ENCODE data around the gene VWC2L. TPM values are rescaled to one million over a fixed set of nuclear protein-coding genes. Genes with fewer than 3 reads are reported as not detected.

Gene VWC2L
- total RNA-seq, 2 donors from 2014 or later: not detected

DNA sequence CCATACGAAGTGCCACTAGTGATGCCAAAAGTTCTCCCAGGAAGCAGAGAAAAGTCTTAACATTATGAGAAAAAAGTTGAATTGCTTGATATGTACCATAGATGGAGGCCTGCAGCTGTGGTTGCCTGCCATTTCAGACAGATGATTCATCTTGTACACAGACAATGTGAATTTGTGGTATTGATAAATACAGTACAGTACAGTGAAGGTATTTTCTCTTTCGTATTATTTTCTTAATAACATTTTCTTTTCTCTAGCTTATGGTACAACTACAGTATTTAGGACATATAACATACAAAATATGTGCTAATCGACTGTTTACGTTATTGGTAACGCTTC lies 33.6 kb upstream of the VWC2L start:
- Histone ChIP-seq H3K27ac (no peak overlapping the region), H3K27me3 (no peaks in the 10 kb centered on the region), H3K4me1 (no peaks in the 10 kb centered on the region), H3K9me3 (no peaks in the 10 kb centered on the region), H3K4me3 (no peak overlapping the region), H3K9ac (ENCODE audit: low read depth in 2 of 2, low read length in 2 of 2) (no peak overlapping the region), H3K36me3 (no peaks in the 10 kb centered on the region)
- intact Hi-C loops (cut with DNase I): no loop called here
- no peak for DNase-seq
- no peak for TF ChIP-seq CTCF (IDR thresholded peaks at IDR 0.05)

DNA sequence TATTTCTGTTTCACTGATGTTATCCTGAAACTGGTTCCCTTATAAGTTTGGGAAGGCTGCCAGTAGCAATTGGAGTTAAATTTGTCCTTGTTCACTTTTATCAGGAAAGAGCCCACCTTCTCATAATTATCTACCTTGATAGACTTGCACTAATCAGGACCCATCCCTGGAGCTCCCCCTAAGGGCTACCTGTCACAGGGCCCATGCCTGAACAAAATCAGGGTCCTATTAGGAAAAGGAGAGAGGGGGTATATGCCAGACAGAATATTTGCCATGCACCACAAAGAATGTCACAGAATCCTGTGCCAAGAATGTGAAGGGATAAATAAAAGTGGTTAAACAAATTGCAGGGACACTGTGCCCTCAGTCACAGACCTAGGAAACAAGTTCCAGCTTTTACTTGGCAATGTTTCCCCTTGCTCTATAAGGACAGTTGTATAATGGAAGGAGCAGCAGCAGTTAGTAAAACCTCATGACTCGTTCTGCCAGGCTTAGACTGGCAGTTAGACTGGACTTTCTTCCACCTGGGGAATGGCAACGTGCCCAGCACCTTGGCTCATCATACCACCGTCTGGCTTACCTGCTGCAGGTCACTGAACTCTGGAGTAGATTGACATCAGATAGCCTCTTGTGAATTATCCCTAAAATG lies 32.3 kb upstream of the VWC2L start:
- no peak overlapping the region for H3K4me3 ChIP-seq
- no peak for DNase-seq
- H3K9me3 ChIP-seq: no peaks in the 10 kb centered on the region
- intact Hi-C loops (cut with DNase I): no loop called here
- no peaks in the 10 kb centered on the region for H3K4me1 ChIP-seq
- H3K27ac ChIP-seq: no peak overlapping the region
- H3K36me3 ChIP-seq: no peaks in the 10 kb centered on the region
- no peaks in the 10 kb centered on the region for H3K27me3 ChIP-seq
- no peak for TF ChIP-seq CTCF (IDR thresholded peaks at IDR 0.05)
- H3K9ac ChIP-seq (ENCODE audit: low read depth in 2 of 2, low read length in 2 of 2): no peak overlapping the region

DNA sequence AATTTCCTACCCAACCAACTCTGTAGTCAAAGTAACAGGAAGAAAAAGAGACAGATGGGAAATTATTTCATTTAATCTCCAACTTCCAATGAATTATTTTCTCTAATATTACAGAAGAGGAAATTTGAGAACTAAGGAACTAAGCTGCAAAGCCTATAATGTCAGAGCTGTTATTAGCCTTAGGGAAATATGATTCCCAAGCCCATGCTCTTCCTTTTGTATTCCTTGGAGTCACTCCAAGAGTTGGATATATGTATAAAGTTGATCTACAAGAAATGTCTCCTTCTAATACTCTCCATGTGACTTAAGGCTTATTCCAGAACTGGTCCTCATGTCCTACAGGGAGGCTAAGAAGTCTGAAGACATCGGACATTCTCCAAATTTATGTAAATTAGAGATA lies 31.6 kb upstream of the VWC2L start:
- intact Hi-C loops (cut with DNase I): no loop called here
- H3K36me3 ChIP-seq: no peaks in the 10 kb centered on the region
- no peak for TF ChIP-seq CTCF (IDR thresholded peaks at IDR 0.05)

DNA sequence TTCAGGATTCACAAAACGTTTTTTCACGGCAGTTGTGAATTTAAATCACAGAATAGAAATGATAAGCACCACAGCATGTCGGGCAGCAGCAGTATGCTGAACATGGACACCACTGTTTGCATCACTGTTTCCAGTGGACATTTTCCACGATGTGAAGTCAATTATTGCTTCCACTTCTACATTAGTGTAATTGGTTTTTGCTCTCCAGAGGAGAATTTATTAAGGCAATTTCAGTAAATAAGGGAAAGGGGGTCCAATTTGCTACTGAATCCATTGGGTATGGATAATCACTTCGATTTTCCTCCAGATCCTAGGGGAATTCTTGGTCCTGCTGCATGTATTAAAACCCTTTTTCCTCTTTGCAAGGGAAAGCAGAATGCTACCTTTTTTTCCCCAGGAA lies 30.2 kb upstream of the VWC2L start:
- H3K36me3 ChIP-seq: no peaks in the 10 kb centered on the region
- no peak overlapping the region for H3K9ac ChIP-seq (ENCODE audit: low read depth in 2 of 2, low read length in 2 of 2)
- no peak for TF ChIP-seq CTCF (IDR thresholded peaks at IDR 0.05)
- intact Hi-C loops (cut with DNase I): no loop called here
- no peaks in the 10 kb centered on the region for H3K4me1 ChIP-seq
- no peaks in the 10 kb centered on the region for H3K27me3 ChIP-seq
- H3K9me3 ChIP-seq: no peaks in the 10 kb centered on the region
- no peak for DNase-seq
- no peak overlapping the region for H3K27ac ChIP-seq
- H3K4me3 ChIP-seq: no peak overlapping the region

More for the DNA sequence above, 31.6 kb upstream of the VWC2L start:
- H3K4me1 ChIP-seq: no peaks in the 10 kb centered on the region
- DNase-seq: no peak
- H3K27ac ChIP-seq: no peak overlapping the region
- H3K4me3 ChIP-seq: no peak overlapping the region
- no peak overlapping the region for H3K9ac ChIP-seq (ENCODE audit: low read depth in 2 of 2, low read length in 2 of 2)
- H3K9me3 ChIP-seq: no peaks in the 10 kb centered on the region
- no peaks in the 10 kb centered on the region for H3K27me3 ChIP-seq

GRCh38 chr2:214382229-214382628 lies 28.6 kb upstream of the VWC2L start:
- intact Hi-C loops (cut with DNase I): no loop called here
- TF ChIP-seq CTCF (IDR thresholded peaks at IDR 0.05): no peak
- no peaks in the 10 kb centered on the region for H3K27me3 ChIP-seq

More at GRCh38 chr2:214382229-214382628, 28.6 kb upstream of the VWC2L start:
- no peaks in the 10 kb centered on the region for H3K36me3 ChIP-seq
- H3K4me3 ChIP-seq: no peak overlapping the region
- H3K27ac ChIP-seq: no peak overlapping the region
- no peaks in the 10 kb centered on the region for H3K4me1 ChIP-seq
- no peak overlapping the region for H3K9ac ChIP-seq (ENCODE audit: low read depth in 2 of 2, low read length in 2 of 2)
- no peaks in the 10 kb centered on the region for H3K9me3 ChIP-seq
- no peak for DNase-seq
